ENCODE results near the gene VGLL4.
A peak's percentile ranks its signal among the peaks of the same experiment; 100 is the strongest.

The VGLL4 gene

GRCh38 chr3:11545186-11545851 lies 98.4 kb downstream of the VGLL4 start:
- H3K9me3 ChIP-seq (ENCODE audit: control insufficient read depth in 1 of 2, low read length in 2 of 2) = peaks cover 0 to 7% of the 10 kb centered on the region in 2 donors
- peaks cover 0 to 3% of the 10 kb centered on the region in 2 donors for H3K36me3 ChIP-seq (ENCODE audit: control insufficient read depth in 1 of 2, insufficient read depth in 2 of 2, low read length in 2 of 2)
- no peak overlapping the region for H3K4me3 ChIP-seq (ENCODE audit: low read depth in 1 of 2, low read length in 2 of 2)
- H3K4me1 ChIP-seq (ENCODE audit: control insufficient read depth in 1 of 2, insufficient read depth in 2 of 2, low read length in 2 of 2) = peaks cover 0 to 9% of the 10 kb centered on the region in 2 donors
- no peak overlapping the region for H3K27ac ChIP-seq (ENCODE audit: low read length)
- H3K27me3 ChIP-seq (ENCODE audit: low read depth, low read length) = no peaks in the 10 kb centered on the region

GRCh38 chr3:11544412-11545181 lies 99.1 kb downstream of the VGLL4 start:
- H3K4me1 ChIP-seq (ENCODE audit: control insufficient read depth in 1 of 2, insufficient read depth in 2 of 2, low read length in 2 of 2) = peaks cover 0 to 9% of the 10 kb centered on the region in 2 donors
- peak overlapping the region in 1 of 2 donors; percentile 11 for H3K4me3 ChIP-seq (ENCODE audit: low read depth in 1 of 2, low read length in 2 of 2)
- no peaks in the 10 kb centered on the region for H3K27me3 ChIP-seq (ENCODE audit: low read depth, low read length)
- no peak overlapping the region for H3K27ac ChIP-seq (ENCODE audit: low read length)
- H3K9me3 ChIP-seq (ENCODE audit: control insufficient read depth in 1 of 2, low read length in 2 of 2) = peaks cover 0 to 7% of the 10 kb centered on the region in 2 donors
- peaks cover 0 to 3% of the 10 kb centered on the region in 2 donors for H3K36me3 ChIP-seq (ENCODE audit: control insufficient read depth in 1 of 2, insufficient read depth in 2 of 2, low read length in 2 of 2)

GRCh38 chr3:11543948-11544387 lies 99.7 kb downstream of the VGLL4 start:
- Histone ChIP-seq H3K36me3 (ENCODE audit: control insufficient read depth in 1 of 2, insufficient read depth in 2 of 2, low read length in 2 of 2) (peaks cover 0 to 3% of the 10 kb centered on the region in 2 donors), H3K9me3 (ENCODE audit: control insufficient read depth in 1 of 2, low read length in 2 of 2) (peaks cover 0 to 7% of the 10 kb centered on the region in 2 donors), H3K4me1 (ENCODE audit: control insufficient read depth in 1 of 2, insufficient read depth in 2 of 2, low read length in 2 of 2) (peaks cover 0 to 9% of the 10 kb centered on the region in 2 donors), H3K27me3 (ENCODE audit: low read depth, low read length) (no peaks in the 10 kb centered on the region), H3K27ac (ENCODE audit: low read length) (no peak overlapping the region), H3K4me3 (ENCODE audit: low read depth in 1 of 2, low read length in 2 of 2) (peak overlapping the region in 1 of 2 donors; percentile 11)

- Histone ChIP-seq H3K27me3 (ENCODE audit: low read depth, low read length) (no peaks in the 10 kb centered on the region), H3K4me3 (ENCODE audit: low read depth in 1 of 2, low read length in 2 of 2) (no peak overlapping the region), H3K36me3 (ENCODE audit: control insufficient read depth in 1 of 2, insufficient read depth in 2 of 2, low read length in 2 of 2) (peaks cover 0 to 3% of the 10 kb centered on the region in 2 donors), H3K27ac (ENCODE audit: low read length) (no peak overlapping the region), H3K4me1 (ENCODE audit: control insufficient read depth in 1 of 2, insufficient read depth in 2 of 2, low read length in 2 of 2) (peaks cover 0 to 9% of the 10 kb centered on the region in 2 donors), H3K9me3 (ENCODE audit: control insufficient read depth in 1 of 2, low read length in 2 of 2) (peaks cover 0 to 7% of the 10 kb centered on the region in 2 donors)
These were observed 100.4 kb downstream of the VGLL4 start for GRCh38 chr3:11543141-11543947.

GRCh38 chr3:11542551-11542950 lies 101.2 kb downstream of the VGLL4 start:
- Histone ChIP-seq H3K4me1 (ENCODE audit: control insufficient read depth in 1 of 2, insufficient read depth in 2 of 2, low read length in 2 of 2) (peaks cover 0 to 9% of the 10 kb centered on the region in 2 donors), H3K9me3 (ENCODE audit: control insufficient read depth in 1 of 2, low read length in 2 of 2) (peaks cover 0 to 7% of the 10 kb centered on the region in 2 donors), H3K27ac (ENCODE audit: low read length) (no peak overlapping the region), H3K27me3 (ENCODE audit: low read depth, low read length) (no peaks in the 10 kb centered on the region), H3K36me3 (ENCODE audit: control insufficient read depth in 1 of 2, insufficient read depth in 2 of 2, low read length in 2 of 2) (peaks cover 0 to 3% of the 10 kb centered on the region in 2 donors), H3K4me3 (ENCODE audit: low read depth in 1 of 2, low read length in 2 of 2) (no peak overlapping the region)

- Histone ChIP-seq H3K9me3 (ENCODE audit: control insufficient read depth in 1 of 2, low read length in 2 of 2) (peaks cover 0 to 7% of the 10 kb centered on the region in 2 donors), H3K4me1 (ENCODE audit: control insufficient read depth in 1 of 2, insufficient read depth in 2 of 2, low read length in 2 of 2) (peaks cover 0 to 9% of the 10 kb centered on the region in 2 donors), H3K36me3 (ENCODE audit: control insufficient read depth in 1 of 2, insufficient read depth in 2 of 2, low read length in 2 of 2) (peaks cover 0 to 3% of the 10 kb centered on the region in 2 donors), H3K27ac (ENCODE audit: low read length) (no peak overlapping the region), H3K4me3 (ENCODE audit: low read depth in 1 of 2, low read length in 2 of 2) (no peak overlapping the region), H3K27me3 (ENCODE audit: low read depth, low read length) (no peaks in the 10 kb centered on the region)
These were observed 102.1 kb downstream of the VGLL4 start for GRCh38 chr3:11541321-11542303.

GRCh38 chr3:11539677-11540076 lies 104.0 kb downstream of the VGLL4 start:
- Histone ChIP-seq H3K36me3 (ENCODE audit: control insufficient read depth in 1 of 2, insufficient read depth in 2 of 2, low read length in 2 of 2) (peaks cover 0 to 3% of the 10 kb centered on the region in 2 donors), H3K4me3 (ENCODE audit: low read depth in 1 of 2, low read length in 2 of 2) (no peak overlapping the region), H3K27me3 (ENCODE audit: low read depth, low read length) (no peaks in the 10 kb centered on the region), H3K27ac (ENCODE audit: low read length) (no peak overlapping the region), H3K4me1 (ENCODE audit: control insufficient read depth in 1 of 2, insufficient read depth in 2 of 2, low read length in 2 of 2) (peaks cover 0 to 8% of the 10 kb centered on the region in 2 donors), H3K9me3 (ENCODE audit: control insufficient read depth in 1 of 2, low read length in 2 of 2) (peaks cover 0 to 7% of the 10 kb centered on the region in 2 donors)

GRCh38 chr3:11539218-11539617 lies 104.5 kb downstream of the VGLL4 start:
- H3K4me1 ChIP-seq (ENCODE audit: control insufficient read depth in 1 of 2, insufficient read depth in 2 of 2, low read length in 2 of 2) = peaks cover 0 to 3% of the 10 kb centered on the region in 2 donors
- H3K27me3 ChIP-seq (ENCODE audit: low read depth, low read length) = no peaks in the 10 kb centered on the region
- H3K27ac ChIP-seq (ENCODE audit: low read length) = no peak overlapping the region
- peaks cover 0 to 1% of the 10 kb centered on the region in 2 donors for H3K36me3 ChIP-seq (ENCODE audit: control insufficient read depth in 1 of 2, insufficient read depth in 2 of 2, low read length in 2 of 2)
- no peak overlapping the region for H3K4me3 ChIP-seq (ENCODE audit: low read depth in 1 of 2, low read length in 2 of 2)
- H3K9me3 ChIP-seq (ENCODE audit: control insufficient read depth in 1 of 2, low read length in 2 of 2) = peaks cover 0 to 7% of the 10 kb centered on the region in 2 donors

GRCh38 chr3:11538581-11538980 lies 105.1 kb downstream of the VGLL4 start:
- Histone ChIP-seq H3K27ac (ENCODE audit: low read length) (no peak overlapping the region), H3K9me3 (ENCODE audit: control insufficient read depth in 1 of 2, low read length in 2 of 2) (peaks cover 0 to 2% of the 10 kb centered on the region in 2 donors), H3K27me3 (ENCODE audit: low read depth, low read length) (no peaks in the 10 kb centered on the region), H3K4me1 (ENCODE audit: control insufficient read depth in 1 of 2, insufficient read depth in 2 of 2, low read length in 2 of 2) (no peaks in the 10 kb centered on the region), H3K36me3 (ENCODE audit: control insufficient read depth in 1 of 2, insufficient read depth in 2 of 2, low read length in 2 of 2) (no peaks in the 10 kb centered on the region), H3K4me3 (ENCODE audit: low read depth in 1 of 2, low read length in 2 of 2) (no peak overlapping the region)

- H3K27ac ChIP-seq (ENCODE audit: low read length) = no peak overlapping the region
- no peak overlapping the region for H3K4me3 ChIP-seq (ENCODE audit: low read depth in 1 of 2, low read length in 2 of 2)
- no peaks in the 10 kb centered on the region for H3K36me3 ChIP-seq (ENCODE audit: control insufficient read depth in 1 of 2, insufficient read depth in 2 of 2, low read length in 2 of 2)
- no peaks in the 10 kb centered on the region for H3K27me3 ChIP-seq (ENCODE audit: low read depth, low read length)
- no peaks in the 10 kb centered on the region for H3K4me1 ChIP-seq (ENCODE audit: control insufficient read depth in 1 of 2, insufficient read depth in 2 of 2, low read length in 2 of 2)
- H3K9me3 ChIP-seq (ENCODE audit: control insufficient read depth in 1 of 2, low read length in 2 of 2) = no peaks in the 10 kb centered on the region
These were observed 106.6 kb downstream of the VGLL4 start for GRCh38 chr3:11536936-11537612.

All from muscle layer of duodenum (tissue), 2 donors.